Stimulated activated CD8-positive, alpha-beta memory T cell treated with anti-CD3 and anti-CD28 coated beads, Interleukin-15, amount 100 ng/mL, for 4 hours (primary cell): ENCODE data around the gene CCDC120.

ENCODE experiments used
- DNase-seq, 2 donors: peaks; one replicate each; pipeline ENCODE4 v3.0.0-alpha.2; 2020; ENCODE audit warnings: low read depth in 2 of 2

CCDC120 gene

DNA sequence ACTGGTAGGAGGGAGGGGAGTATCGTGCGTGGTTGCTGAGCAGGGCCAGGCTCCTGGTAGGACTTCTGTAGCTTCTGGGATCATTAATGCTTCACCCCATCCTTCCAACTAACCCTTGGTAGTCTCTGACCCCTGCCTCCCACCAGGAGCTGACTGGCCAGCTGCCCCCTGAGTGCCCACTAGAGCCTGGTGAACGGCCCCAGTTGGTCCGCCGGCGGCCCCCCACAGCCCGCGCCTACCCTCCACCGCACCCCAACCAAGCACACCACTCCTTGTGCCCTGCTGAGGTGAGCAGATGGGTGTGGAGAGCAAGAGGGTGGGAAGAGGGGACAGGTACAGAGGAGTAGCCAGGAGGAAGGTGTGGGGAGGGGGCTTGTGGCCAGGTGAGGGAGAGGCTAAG lies 4.9 kb downstream of the CCDC120 start:
- no peak for DNase-seq

DNA sequence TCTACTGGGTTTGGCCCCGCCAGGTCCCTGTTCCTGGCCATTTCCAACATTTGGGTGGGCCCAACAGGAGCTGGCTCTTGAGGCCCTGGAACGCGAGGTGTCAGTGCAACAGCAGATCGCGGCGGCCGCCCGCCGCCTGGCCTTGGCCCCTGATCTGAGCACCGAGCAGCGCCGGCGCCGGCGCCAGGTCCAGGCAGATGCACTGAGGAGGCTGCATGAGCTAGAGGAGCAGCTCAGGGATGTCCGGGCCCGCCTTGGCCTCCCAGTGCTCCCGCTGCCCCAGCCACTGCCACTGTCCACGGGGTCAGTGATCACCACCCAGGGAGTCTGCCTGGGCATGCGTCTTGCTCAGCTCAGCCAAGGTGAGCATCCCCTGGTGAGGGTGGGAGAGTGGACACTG lies 5.5 kb downstream of the CCDC120 start:
- DNase-seq = no peak

DNA sequence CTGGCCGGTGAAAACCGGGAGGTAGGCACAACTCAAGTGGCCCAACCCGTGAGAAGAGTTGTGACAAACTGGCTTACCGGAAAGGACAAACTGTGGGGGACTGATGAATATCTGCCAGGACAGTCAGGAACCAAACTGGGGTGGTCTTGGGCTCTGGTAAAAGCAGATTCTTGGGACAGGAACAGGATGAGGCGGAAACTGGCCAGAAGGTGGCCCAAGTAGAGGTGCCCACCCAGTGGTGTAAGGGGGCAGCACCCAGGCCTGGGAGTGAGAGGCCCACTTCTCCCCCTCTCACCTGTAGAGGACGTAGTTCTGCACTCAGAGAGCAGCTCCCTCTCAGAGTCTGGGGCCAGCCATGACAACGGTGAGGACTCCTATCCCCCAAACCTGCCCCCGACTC lies 5.9 kb downstream of the CCDC120 start:
- DNase-seq = no peak

DNA sequence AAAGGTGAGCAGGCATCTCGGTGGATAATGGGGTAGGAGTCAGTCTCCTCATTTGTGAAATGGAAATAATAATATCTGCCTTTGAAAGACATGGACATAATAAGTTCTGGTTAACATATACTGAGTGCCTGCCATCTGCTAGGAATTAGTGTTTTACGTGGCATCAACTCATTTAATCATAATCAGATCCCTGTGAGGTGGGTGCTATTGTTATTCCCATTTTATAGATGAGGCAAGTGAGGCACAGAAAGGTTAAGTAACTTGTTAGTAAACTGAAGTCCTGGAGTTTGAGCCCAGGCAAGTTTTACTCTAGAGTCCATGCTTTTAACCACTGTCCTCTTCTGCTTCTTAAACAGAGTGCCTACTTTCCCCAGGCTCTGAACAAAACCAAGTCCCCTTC lies 7.5 kb downstream of the CCDC120 start:
- no peak for DNase-seq

DNA sequence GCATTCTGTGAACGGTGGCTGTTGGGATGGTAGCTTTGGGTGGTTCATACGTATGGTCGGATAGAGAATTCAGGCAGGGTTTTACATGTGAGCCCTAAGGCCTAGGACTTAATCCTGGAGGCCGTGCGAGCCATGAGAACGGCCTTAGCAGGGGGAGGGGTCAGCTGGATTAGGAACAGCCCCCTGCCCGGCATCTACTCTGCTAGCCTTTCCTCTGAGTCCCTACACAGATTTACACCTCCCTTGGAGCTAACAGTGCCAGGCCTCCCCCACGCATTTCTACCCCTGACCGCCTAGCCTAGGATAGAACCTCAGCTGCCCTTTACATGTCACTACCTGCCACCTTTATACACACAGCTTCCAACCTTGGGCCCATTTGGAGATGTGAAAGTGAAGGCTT lies 7.9 kb downstream of the CCDC120 start:
- DNase-seq = no peak

DNA sequence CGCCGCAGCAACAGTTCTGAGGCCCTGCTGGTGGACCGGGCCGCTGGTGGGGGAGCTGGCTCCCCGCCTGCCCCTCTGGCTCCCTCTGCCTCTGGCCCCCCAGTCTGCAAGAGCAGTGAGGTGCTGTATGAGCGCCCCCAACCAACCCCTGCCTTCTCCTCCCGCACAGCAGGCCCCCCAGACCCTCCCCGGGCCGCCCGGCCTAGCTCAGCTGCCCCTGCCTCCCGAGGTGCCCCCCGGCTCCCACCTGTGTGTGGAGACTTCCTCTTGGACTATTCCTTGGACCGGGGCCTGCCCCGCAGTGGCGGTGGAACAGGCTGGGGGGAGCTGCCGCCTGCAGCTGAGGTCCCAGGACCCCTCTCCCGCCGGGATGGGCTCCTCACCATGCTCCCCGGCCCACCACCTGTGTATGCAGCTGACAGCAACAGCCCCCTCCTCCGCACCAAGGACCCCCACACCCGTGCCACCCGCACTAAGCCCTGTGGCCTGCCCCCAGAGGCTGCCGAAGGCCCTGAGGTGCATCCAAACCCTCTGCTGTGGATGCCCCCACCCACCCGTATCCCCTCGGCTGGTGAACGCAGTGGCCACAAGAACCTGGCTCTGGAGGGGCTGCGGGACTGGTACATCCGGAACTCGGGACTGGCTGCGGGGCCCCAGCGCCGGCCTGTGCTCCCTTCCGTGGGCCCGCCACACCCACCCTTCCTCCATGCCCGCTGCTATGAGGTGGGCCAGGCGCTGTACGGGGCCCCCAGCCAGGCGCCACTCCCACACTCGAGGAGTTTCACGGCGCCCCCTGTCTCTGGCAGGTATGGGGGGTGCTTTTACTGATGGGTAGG lies 8.7 kb downstream of the CCDC120 start:
- DNase-seq = no peak

GRCh38 chrX:49069038-49069437 lies 10.2 kb downstream of the CCDC120 start:
- no peak for DNase-seq

- DNase-seq = no peak
These were observed 12.2 kb downstream of the CCDC120 start for GRCh38 chrX:49070988-49071387.

DNA sequence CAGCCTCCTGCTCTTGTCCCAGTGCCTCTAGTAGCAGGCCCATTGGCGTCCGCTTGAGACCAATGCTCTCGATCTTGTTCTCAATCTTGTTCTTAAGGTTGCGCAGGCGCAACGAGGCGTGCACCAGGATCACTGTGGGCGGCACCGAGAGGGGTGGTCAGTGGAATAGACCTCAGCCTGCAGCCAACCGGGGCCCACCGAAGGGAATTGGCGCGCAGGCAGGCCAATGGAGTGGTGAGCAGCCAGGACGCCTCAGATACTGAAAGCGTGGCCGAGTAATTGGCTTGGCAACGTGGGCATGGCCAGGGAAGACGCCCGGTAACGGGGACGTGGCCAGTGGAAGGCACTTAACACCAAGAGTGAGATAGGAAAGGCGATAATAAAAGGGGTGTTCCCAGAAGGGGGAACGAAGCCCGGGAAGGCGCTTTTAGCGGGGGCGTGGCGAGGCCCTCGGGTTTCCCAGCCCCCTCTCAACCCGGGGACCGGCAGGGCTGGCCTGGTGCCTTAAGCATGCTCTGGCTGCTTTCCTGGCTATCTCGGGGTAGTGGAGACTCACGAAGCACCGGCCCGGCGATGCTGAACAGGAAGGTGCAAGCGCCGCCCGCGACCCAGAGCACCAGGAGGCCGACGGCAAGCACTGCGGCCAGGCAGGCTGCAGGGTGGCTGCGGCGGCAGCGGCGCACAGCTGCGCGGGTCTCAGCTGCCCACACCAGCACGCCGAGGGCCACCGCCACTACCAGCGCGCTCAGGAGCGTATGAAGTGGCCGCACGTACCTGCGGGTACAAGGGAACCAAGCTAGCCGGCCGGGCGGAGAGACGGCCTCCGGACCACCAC lies 13.3 kb downstream of the CCDC120 start:
- DNase-seq = no peak

- no peak for DNase-seq
These were observed 13.9 kb downstream of the CCDC120 start for GRCh38 chrX:49072712-49073095.

GRCh38 chrX:49073601-49074575 lies 15.1 kb downstream of the CCDC120 start, which contains the start of gene PRAF2:
TSS of gene PRAF2 (minus strand) at chrX:49074002. CDS start at chrX:49073987, 15 bp downstream.
- DNase-seq = peak; percentile 78 to 83

DNA sequence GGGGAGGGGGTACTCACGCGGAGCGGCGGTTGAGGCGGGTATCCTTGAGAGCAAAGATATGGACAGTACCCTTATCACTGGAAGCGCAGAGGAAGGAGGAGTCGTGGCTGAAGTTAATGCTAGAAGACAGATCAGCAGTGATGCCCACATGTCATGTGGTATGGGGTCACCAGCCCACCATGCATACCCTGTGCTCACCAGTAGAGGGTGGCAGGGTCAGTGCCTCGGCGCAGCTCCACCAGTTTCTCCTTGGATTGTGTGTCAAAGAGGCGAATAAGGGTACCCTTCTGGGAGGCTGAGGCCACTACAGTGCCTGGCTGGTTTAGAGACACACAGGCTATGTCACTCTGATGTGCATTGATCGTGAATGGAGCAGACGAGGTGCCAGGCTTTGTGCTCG lies 16.5 kb downstream of the CCDC120 start:
- DNase-seq = no peak

DNA sequence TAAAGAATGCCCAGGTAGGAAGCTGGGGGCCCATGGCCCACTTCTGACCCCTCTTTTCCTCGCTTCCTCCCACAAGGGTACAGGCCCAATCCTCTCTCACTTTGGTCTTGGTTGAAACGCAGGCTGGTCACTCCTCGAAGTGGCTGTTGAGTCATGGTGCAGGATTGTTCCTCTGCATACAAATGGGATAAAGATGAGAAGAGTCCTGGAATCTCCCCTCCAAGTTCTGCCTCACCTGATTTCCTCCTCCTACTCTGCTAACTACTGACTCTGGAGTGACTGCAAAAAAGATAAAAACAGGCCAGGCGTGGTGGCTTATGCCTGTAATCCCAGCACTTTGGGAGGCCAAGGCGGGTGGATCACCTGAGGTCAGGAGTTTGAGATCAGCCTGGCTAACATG lies 19.1 kb downstream of the CCDC120 start:
- no peak for DNase-seq

DNA sequence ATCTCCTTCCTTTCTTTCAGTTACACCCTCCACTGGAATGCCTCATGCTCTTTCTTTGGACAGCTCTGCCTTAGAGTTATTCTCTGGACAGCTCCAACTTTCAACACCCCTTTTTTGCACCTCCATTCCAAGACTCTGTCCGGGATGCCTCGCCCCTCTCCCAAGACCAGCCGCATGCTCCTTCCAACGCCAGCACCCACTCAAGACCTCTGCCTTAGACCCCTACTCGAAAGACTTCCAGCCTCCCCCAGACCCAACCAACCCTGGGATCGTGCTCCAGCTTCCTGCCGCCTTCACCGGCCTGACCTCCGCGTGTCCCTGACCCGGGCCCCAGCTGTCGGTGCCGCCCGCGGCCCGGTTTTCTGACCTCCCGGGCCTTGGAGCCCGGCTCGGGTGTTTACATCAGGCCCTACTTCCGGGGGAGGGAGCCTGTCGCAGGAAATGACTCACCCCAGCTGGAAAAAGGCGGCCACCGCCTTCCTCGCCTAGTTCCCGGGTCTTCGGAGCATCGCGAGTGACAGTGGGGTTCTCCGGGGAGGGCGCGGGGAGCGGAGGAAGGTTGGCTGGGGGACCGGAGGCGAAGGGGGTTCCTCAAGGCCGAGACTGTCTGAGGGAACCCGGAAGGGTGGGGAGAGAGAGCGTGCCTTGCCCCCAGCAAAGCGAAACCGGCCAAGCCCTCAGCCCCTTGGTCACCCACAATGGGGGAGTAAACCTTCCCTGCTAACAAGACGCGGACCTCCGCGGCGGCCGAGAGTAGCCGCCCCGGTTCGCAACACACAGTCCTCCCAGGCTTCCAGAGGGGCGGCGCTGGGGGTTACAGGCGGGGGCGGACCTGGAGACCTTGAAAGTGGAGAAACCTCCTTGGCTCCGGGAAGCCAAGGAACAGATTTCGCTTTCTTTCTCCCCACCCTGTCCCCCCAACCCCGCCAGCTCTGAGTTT lies 21.0 kb downstream of the CCDC120 start, which contains the start of gene WDR45:
WDR45 (minus strand) TSS at position 399 of the 940 bp plus-strand sequence. CDS start 1,792 bp downstream, outside the sequence.
- peak; percentile 48 to 56 for DNase-seq

DNA sequence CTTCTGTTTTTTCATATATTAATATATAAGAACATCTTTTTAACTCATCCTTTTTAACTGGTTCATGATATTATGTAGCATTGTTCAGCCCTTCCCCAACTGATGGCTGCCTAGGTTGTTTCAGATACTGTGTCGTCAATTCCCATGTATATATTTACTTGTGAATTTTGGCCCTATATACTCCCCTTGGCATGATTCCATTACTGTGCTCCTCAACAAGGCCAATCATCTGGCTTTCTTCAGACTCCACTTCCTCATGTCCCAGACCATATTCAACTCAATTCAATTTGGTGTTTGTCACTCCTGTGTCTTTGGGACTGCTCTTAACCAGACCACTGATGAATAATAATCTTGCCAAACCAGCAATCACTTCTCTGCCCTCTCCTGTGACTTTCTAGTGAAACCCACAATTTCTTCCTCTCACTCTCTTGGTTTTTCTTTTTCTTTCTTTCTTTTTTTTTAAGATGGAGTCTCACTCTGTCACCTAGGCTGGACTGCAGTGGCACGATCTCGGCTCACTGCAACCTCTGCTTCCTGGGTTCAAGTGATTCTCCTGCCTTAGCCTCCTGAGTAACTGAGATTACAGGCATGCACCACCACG lies 23.6 kb downstream of the CCDC120 start:
- DNase-seq = no peak

- DNase-seq = no peak
These were observed 30.8 kb downstream of the CCDC120 start for GRCh38 chrX:49089553-49089952.

GRCh38 chrX:49096419-49096818 lies 37.6 kb downstream of the CCDC120 start:
- DNase-seq = no peak

DNA sequence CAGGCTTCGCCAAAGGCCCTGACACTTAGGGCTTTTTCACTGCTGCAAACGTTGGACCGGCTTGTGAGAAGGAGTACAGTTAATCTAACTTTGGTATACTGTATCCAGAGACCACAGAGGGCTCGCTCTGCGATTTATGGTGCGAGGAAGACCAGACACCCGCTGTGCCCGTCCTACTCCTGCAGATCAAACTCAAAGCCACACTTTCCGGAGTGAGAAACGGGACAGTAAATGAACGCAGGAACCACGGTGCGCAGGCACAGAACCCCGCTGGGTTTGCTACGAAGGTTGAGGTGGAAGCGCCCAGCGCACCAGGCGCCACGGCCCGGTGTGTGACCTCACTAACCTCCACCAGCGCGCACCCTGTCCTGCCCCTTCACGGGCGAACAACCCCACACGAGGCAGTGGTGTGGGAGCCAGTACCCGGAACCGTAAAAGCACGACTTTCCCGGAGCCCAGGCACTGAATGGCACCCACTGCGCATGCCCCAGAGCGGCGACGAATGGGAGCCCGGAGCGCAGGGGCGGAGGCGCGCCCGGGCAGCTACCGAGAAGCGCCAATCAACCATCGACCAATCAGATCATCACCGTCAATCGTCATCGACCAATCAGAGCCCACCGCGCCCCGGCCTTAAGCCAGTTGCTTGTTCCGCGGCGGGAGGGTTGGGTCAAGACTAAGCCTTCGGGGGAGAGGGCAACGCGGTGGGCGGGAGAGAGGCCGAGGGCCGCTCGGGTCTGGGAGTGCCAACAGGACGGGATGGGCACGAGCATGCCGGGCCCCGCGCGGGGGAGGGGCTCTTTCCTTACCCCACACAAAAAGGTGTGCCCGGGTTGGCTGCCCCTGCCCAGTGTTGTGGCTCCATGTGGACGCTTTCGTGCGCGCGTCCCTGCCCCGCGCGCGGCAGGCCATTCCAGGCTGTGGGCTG lies 42.2 kb downstream of the CCDC120 start:
- peak; percentile 76 to 77 for DNase-seq

GRCh38 chrX:49101629-49101984 lies 42.8 kb downstream of the CCDC120 start:
- no peak for DNase-seq
